Fibroblast of the aortic adventitia (primary cell): ENCODE data around the gene CORO1C. TPM values are rescaled to one million over a fixed set of nuclear protein-coding genes. Genes with fewer than 3 reads are reported as not detected.
A peak's percentile ranks its signal among the peaks of the same experiment; 100 is the strongest.

Experiments
- DNase-seq: peaks from one replicate; pipeline ENCODE4 v3.0.0-alpha.2; 2010; ENCODE audit warnings: low read depth
- H3K4me3 ChIP-seq: 2 replicates; pipeline ENCODE4 v1.5.1; 2011; ENCODE audit warnings: low read depth, mild to moderate bottlenecking, control low read depth, low read length, moderate library complexity
- CTCF ChIP-seq: IDR thresholded peaks from 2 replicates; pipeline ENCODE4 v1.5.1; 2011; ENCODE audit warnings: mild to moderate bottlenecking, low read length, control low read depth, inconsistent platforms; ENCODE audit not compliant: insufficient read depth
- total RNA-seq: library from RNA; depleted of rRNA; stranded (reverse); fragments of >200 nt; gene quantifications from 2 replicates; pipeline ENCODE4 v1.2.3, GENCODE V29; 2012; ENCODE audit warnings: low replicate concordance

Gene CORO1C
- total RNA-seq, 1 donor, result 202 TPM

GRCh38 chr12:108602976-108603704, 128.2 kb downstream of the CORO1C start:
- no peak for DNase-seq
- H3K4me3 ChIP-seq, result no peak overlapping the region
- no peak for TF ChIP-seq CTCF

- no peak for DNase-seq
These were observed 129.1 kb downstream of the CORO1C start for GRCh38 chr12:108602209-108602705.

GRCh38 chr12:108600702-108601007, 130.7 kb downstream of the CORO1C start:
- TF ChIP-seq CTCF, result no peak
- no peak for DNase-seq
- no peak overlapping the region for H3K4me3 ChIP-seq

More at GRCh38 chr12:108602209-108602705, 129.1 kb downstream of the CORO1C start:
- no peak overlapping the region for H3K4me3 ChIP-seq
- TF ChIP-seq CTCF, result no peak

GRCh38 chr12:108599948-108600701, 131.2 kb downstream of the CORO1C start:
- TF ChIP-seq CTCF, result no peak
- DNase-seq, result no peak
- H3K4me3 ChIP-seq, result no peak overlapping the region

- no peak for TF ChIP-seq CTCF
- no peak overlapping the region for H3K4me3 ChIP-seq
- no peak for DNase-seq
These were observed 131.8 kb downstream of the CORO1C start for GRCh38 chr12:108599541-108599940.

GRCh38 chr12:108598553-108599250, 132.6 kb downstream of the CORO1C start:
- no peak for TF ChIP-seq CTCF
- peak overlapping the region; percentile 93 for H3K4me3 ChIP-seq
- DNase-seq, result no peak
